T-helper 1 cell (primary cell): ENCODE measurements around the gene DXO.
A peak's percentile ranks its signal among the peaks of the same experiment; 100 is the strongest.
"Not testable (repeated sequence)": the region's sequence is repeated elsewhere in the genome, so short reads cannot be mapped to it uniquely, and the experiment has no call there.

Experiments
- DNase-seq, 5 donors: peaks; one replicate each; pipeline ENCODE4 v3.0.0-alpha.2; 2012 to 2020

Gene DXO

DNA sequence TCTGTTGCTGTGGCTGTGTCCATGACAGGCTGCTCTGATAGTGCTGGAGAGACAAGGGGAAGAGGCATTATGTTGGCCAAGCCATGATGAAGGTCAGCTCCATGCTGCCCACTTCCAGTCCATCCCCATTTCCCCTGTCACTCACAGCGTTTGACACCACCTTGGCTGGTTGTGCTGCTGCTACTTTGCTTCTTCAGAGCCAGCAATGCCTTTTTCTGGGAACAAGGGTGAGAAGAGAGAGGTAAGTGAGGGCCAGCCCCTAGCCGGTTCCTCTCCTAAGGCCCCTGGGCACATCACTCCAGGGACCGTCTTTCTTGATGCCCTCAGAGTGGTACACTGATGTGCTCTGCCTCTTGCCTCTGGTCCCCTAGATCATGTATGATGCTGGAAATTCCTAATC is 15.1 kb downstream of the DXO start:
- no peak for DNase-seq

DNA sequence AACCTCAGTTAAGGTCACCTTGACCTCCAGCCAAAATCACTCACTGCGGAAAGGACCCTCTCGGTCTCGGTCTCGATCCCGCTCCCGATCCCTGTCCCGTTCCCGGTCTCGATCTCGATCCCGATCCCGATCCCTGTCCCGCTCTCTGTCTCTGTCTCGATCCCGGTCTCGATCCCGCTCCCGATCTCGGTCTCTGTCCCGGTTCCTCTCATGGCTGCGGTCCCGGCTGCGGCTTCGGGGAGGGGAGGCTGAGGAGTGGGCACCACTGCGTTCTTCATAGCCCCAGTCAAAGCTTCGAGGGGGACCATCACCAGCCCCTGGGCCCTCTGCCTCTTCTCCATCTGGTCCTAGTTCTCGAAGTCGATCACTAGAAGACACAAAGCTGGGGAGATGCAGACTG is 17.4 kb downstream of the DXO start:
- no peak for DNase-seq

DNA sequence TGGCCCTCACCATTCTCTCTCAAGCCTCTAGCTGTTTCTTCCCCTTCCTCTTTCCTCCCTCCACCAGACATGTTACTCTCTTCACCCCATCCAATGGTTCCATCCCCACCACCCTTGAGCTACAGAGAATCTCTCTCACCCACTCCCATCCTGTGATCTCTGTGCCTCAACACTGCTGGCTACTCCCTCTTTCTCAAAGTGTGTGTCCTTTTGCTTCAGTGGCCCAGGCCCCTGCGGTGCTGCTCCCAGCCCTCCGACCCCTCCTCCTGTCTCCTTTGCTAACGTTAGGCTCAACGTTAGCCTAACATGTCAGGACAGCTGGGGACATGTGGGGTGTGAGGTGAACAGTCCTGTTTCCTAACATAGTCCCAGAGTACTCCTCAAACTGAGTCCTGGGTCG is 19.0 kb downstream of the DXO start:
- DNase-seq = no peak

DNA sequence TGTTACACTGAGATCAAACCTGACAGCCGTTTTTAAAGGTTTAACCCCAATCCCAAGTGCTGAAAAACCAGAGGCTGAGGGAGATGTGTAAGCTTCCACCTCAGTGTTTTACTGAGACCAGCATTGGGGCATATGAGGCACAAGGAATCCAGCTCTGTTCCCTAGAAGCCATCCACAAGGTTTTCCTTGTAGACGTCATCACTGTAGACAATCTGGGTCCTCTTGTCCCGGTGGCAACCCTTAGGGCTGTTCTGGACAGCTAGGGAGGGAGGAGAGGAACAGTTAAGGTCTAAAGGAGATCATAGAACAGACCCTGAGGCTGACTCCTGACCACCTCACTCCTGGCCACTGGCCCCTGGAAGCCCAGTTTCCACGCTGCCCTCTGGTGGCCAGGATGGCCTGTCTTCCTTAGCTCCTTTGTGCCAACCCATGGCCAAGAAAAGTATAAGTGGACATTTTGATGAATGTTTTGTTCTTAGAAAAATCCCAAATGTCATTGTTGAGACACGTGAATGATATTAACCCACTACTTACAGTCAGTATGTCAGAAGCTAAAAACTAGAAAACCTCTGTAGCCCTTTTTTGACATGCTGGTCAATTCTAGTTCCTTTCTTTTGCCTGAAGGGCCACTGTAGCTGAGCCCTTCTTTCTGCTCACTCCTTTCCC is 19.7 kb downstream of the DXO start:
- peak in 1 of 5 donors; percentile 30 for DNase-seq

DNA sequence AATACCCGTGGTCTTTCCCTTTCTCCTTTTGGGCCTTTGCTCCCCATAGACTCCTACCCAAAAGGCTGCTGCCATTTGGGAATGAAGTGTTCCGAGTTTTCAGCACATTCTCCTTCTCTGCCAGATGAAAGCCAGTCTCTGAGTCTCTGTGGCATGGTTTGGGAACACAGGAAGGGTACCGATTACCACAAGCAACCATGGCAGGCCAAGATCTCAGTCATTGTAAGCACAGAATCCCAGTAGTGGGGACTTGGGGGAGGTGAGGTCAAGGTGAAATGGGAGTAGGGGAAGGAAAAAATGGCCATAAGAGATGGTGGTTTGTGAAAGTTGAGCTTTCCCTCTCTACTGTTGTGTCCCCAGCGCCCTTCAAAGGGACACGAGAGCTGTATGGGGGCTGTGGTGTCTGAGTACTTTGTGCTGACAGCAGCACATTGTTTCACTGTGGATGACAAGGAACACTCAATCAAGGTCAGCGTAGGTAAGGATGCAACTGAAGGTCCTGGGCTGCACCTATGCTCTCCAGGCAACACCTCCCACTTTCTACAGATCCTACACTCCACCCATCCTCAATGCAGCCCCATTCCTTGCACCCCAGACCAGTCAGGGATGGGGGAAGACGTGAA is 21.9 kb downstream of the DXO start:
- no peak for DNase-seq

GRCh38 chr6:31948753-31949413 is 23.1 kb downstream of the DXO start:
- no peak for DNase-seq

GRCh38 chr6:31948306-31948705 is 23.6 kb downstream of the DXO start:
- no peak for DNase-seq

GRCh38 chr6:31947864-31948263 is 24.1 kb downstream of the DXO start:
- DNase-seq = no peak

- DNase-seq = no peak
Measured at GRCh38 chr6:31947070-31947675, 24.8 kb downstream of the DXO start.

GRCh38 chr6:31946370-31946885 is 25.5 kb downstream of the DXO start:
- DNase-seq = no peak

DNA sequence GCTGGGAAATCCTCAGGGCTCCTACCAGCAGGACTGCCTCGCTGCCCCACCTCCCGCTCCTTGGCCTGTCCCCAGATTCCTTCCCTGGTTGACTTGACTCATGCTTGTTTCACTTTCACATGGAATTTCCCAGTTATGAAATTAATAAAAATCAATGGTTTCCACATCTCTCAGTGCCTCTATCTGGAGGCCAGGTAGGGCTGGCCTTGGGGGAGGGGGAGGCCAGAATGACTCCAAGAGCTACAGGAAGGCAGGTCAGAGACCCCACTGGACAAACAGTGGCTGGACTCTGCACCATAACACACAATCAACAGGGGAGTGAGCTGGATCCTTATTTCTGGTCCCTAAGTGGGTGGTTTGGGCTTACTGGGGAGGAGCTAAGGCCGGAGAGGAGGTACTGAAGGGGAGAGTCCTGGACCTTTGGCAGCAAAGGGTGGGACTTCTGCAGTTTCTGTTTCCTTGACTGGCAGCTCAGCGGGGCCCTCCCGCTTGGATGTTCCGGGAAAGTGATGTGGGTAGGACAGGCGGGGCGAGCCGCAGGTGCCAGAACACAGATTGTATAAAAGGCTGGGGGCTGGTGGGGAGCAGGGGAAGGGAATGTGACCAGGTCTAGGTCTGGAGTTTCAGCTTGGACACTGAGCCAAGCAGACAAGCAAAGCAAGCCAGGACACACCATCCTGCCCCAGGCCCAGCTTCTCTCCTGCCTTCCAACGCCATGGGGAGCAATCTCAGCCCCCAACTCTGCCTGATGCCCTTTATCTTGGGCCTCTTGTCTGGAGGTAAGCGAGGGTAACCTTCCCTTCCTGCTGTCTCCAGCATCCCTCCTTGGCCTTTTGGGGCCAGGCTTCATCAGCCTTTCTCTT is 26.2 kb downstream of the DXO start, which contains the start of gene CFB:
CFB (plus strand) TSS at position 589 of the 863 bp plus-strand sequence; CDS start at position 716, 127 bp downstream.
- DNase-seq = no peak

GRCh38 chr6:31945154-31945506 is 26.8 kb downstream of the DXO start:
- no peak for DNase-seq

DNA sequence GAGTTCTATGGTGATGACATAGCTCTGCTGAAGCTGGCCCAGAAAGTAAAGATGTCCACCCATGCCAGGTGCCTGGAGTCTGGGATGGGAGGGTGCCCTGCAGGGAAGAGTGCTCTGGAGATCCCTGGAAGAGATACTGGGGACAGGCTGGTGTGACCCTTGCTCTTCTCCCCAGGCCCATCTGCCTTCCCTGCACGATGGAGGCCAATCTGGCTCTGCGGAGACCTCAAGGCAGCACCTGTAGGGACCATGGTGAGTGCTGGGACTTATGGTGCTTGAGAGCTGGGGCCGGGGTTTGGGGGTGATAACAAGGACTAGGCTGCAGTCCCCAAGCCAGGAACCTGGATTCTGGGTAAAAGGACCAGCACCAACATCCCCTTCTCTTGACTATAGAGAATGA is 28.2 kb downstream of the DXO start:
- DNase-seq = no peak

DNA sequence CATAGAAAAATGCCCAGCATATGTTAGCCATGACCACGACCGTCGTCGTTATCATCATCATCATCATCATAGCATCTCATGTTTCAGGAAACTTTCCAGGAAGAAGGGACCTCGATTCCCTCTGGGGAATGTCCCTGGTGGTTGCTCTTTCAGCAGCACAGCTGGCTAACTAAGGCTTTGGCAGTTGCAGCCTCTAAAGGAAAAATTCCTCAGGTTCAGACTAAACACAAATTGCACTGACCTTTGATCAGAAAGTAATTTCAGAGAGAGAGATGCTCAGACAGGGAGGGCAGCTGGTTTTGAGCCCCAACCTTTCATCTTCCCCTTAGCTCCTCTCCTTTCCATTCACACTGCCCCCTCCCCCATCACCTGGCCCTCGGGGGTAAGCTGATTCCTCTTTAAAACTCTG is 31.7 kb downstream of the DXO start:
- DNase-seq = no peak

DNA sequence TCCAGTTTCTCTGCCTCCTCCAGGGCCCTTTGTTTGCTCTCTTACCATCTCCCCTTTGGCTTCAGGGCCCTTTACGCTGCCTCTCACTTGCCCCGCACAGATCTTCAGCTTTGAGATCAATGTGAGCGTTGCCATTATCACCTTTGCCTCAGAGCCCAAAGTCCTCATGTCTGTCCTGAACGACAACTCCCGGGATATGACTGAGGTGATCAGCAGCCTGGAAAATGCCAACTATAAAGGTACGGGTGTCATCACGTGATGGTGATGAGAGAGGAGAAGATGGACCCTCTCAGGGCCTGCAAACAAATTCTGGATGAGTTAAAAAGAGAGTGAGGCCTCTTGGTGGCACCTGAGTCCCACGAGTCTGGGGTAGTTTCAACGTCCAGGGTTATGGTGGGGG is 36.1 kb downstream of the DXO start:
- no peak for DNase-seq

DNA sequence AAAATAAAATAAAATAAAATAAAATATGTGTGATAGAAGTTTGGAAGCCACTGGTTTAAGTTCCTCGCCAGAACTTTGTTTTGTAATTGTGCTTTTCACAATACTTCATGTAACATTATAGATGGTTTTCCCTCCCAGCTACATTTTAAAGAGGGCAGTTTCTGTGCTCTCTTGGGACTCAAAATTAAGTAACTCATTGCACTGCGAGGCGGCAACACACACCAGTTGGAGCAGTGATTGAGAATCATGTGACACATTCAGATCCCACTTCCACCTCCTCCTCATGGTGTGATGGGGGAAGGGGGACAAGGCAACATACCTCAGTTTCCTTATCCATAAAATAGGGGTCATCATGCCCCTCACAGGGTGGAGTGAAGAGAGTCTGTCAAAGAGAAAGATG is 36.9 kb downstream of the DXO start:
- no peak for DNase-seq

GRCh38 chr6:31933537-31933936 is 38.4 kb downstream of the DXO start:
- no peak for DNase-seq

- DNase-seq = not testable (repeated sequence)
Measured at GRCh38 chr6:31932137-31932536, 39.8 kb downstream of the DXO start.

- DNase-seq = no peak
Measured at GRCh38 chr6:31930962-31931361, 41.0 kb downstream of the DXO start.

DNA sequence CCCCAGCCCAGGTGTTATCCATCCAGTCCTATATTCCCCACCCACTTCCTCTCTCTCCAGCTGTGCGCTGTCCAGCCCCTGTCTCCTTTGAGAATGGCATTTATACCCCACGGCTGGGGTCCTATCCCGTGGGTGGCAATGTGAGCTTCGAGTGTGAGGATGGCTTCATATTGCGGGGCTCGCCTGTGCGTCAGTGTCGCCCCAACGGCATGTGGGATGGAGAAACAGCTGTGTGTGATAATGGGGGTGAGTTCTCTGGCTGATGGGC is 43.3 kb downstream of the DXO start:
- no peak for DNase-seq

DNA sequence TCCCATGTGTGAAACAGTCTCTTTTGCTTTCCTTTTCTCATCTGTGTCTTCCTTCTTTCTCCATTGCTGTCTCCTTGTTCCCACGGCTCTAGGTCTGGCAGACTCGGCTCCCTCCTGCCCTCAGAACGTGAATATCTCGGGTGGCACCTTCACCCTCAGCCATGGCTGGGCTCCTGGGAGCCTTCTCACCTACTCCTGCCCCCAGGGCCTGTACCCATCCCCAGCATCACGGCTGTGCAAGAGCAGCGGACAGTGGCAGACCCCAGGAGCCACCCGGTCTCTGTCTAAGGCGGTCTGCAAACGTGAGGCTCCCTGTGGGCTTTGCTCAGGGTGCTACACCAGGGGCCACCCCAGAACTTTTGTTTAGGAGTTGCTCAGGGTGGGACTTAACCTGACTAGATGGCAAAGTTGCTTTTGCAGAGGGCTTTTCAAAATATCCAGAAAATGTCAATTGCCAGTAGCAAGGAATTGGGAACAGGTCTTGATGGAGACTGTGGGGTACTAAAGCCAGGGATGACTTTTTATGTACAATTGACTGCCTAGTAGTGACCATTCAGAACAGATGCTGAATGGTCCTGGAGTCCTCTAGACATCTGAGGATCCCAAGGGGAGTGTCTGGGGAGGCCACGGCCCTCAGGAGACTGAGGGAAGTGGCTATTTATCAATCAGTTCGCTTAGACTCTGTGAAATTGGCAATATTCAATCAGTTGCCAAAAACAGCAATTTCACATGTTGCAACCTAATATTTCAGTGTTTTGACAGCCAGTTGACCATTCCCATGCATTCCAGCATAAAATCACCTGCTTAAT is 43.9 kb downstream of the DXO start:
- DNase-seq = no peak

DNA sequence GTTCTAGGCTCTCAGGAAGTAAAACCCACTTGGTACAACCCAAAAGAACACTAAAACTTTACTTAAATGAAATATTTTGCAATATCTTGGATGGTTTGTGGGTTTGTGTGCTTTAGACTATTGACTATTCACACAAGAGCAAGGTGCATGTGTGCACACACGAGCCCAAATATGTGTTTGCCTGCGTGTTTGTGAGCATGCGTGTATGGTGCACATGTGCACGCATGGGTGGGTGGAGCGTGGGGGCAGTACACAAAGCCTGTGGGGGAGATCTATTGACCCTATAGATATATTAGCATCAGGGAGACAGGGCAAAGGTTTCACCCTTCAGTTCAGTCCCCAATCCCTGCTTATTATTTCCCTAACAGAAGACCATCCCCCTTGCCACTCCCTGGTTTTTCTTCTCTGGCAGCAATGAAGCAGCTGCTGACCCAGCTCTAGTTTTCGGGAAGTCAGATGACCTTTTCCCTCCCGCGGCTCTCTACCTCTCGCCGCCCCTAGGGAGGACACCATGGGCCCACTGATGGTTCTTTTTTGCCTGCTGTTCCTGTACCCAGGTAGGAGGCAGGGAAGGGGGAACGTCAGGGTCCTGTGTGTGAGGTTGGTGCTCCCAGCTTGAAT is 44.6 kb downstream of the DXO start, which contains the start of gene C2:
C2 (plus strand) TSS at position 476 of the 621 bp plus-strand sequence; CDS start at position 512, 36 bp downstream.
- DNase-seq = no peak
